GM23338 (cell line): ENCODE measurements around the gene GM2A. TPM values are rescaled to one million over a fixed set of nuclear protein-coding genes. Genes with fewer than 3 reads are reported as not detected.
A peak's percentile ranks its signal among the peaks of the same experiment; 100 is the strongest.

ENCODE experiments used
- ATAC-seq: fragments of 200-7000 bp; cut with Tn5 transposase; 3 replicates; pipeline ENCODE4 v1.9.1; 2020
- DNase-seq: peaks from one replicate; pipeline ENCODE4 v3.0.0-alpha.2; 2015; ENCODE audit warnings: low spot score
- H2AFZ ChIP-seq: fragments of 200-600 bp; sonication (generic); 2 replicates; pipeline ENCODE4 v1.8.0; 2016; ENCODE audit warnings: antibody characterized with exemption, mild to moderate bottlenecking, moderate library complexity
- H3F3A ChIP-seq: fragments of 200-600 bp; sonication (generic); replicated peaks from 2 replicates; pipeline ENCODE4 v1.8.0; 2017; ENCODE audit warnings: antibody characterized with exemption, mixed run types, low read depth
- H3K27ac ChIP-seq: fragments of 200-600 bp; sonication (generic); 2 replicates; pipeline ENCODE4 v1.6.1; 2016; ENCODE audit warnings: low read depth
- H3K27me3 ChIP-seq: fragments of 200-600 bp; sonication (generic); 2 replicates; pipeline ENCODE4 v1.8.0; 2016; ENCODE audit warnings: mild to moderate bottlenecking, mixed run types, moderate library complexity; ENCODE audit not compliant: insufficient read depth
- H3K36me3 ChIP-seq: fragments of 200-600 bp; sonication (generic); 2 replicates; pipeline ENCODE4 v1.8.0; 2016; ENCODE audit warnings: mild to moderate bottlenecking; ENCODE audit not compliant: insufficient read depth
- H3K4me1 ChIP-seq: fragments of 200-600 bp; sonication (generic); 2 replicates; pipeline ENCODE4 v1.8.0; 2016; ENCODE audit warnings: mild to moderate bottlenecking, moderate library complexity; ENCODE audit not compliant: insufficient read depth
- H3K4me2 ChIP-seq: fragments of 200-600 bp; sonication (generic); 2 replicates; pipeline ENCODE4 v1.7.1; 2017; ENCODE audit warnings: mixed run types
- H3K4me3 ChIP-seq: fragments of 200-600 bp; sonication (generic); 2 replicates; pipeline ENCODE4 v1.6.1; 2016; ENCODE audit warnings: mixed run types
- H3K79me2 ChIP-seq: fragments of 200-600 bp; sonication (generic); replicated peaks from 2 replicates; pipeline ENCODE4 v1.8.0; 2017; ENCODE audit warnings: mild to moderate bottlenecking; ENCODE audit not compliant: insufficient read depth
- H3K9me2 ChIP-seq: fragments of 200-600 bp; sonication (generic); 2 replicates; pipeline ENCODE4 v1.8.0; 2017; ENCODE audit not compliant: insufficient read depth
- H4K20me1 ChIP-seq: fragments of 200-600 bp; sonication (generic); replicated peaks from 2 replicates; pipeline ENCODE4 v1.8.0; 2017; ENCODE audit warnings: mild to moderate bottlenecking; ENCODE audit not compliant: insufficient read depth
- H3K27ac Mint-ChIP-seq: 2 replicates; pipeline ENCODE4 v1.8.0; 2020; ENCODE audit warnings: inconsistent platforms, mild to moderate bottlenecking, moderate library complexity, mixed read lengths
- H3K27me3 Mint-ChIP-seq: 3 replicates; pipeline ENCODE4 v1.8.0; 2022; ENCODE audit warnings: low read depth, mild to moderate bottlenecking, moderate library complexity, mixed read lengths, inconsistent platforms; ENCODE audit not compliant: insufficient read depth, poor library complexity
- H3K36me3 Mint-ChIP-seq: 3 replicates; pipeline ENCODE4 v1.8.0; 2021; ENCODE audit warnings: low read depth, mild to moderate bottlenecking, inconsistent platforms, moderate library complexity, mixed read lengths
- H3K4me1 Mint-ChIP-seq: 3 replicates; pipeline ENCODE4 v1.8.0; 2020; ENCODE audit warnings: mild to moderate bottlenecking, inconsistent platforms, mixed read lengths
- H3K4me3 Mint-ChIP-seq: 3 replicates; pipeline ENCODE4 v1.8.0; 2021; ENCODE audit warnings: moderate library complexity, mild to moderate bottlenecking, inconsistent platforms, mixed read lengths
- H3K9me3 Mint-ChIP-seq: 3 replicates; pipeline ENCODE4 v1.8.0; 2020; ENCODE audit warnings: moderate library complexity, mild to moderate bottlenecking, inconsistent platforms, mixed read lengths
- CTCF ChIP-seq, 2 experiments: fragments of 200-600 bp in 1 of 2; sonication (generic) in 1 of 2; conservative IDR thresholded peaks; 2 replicates each; pipeline versions ENCODE4 v1.5.1 to v1.6.1; 2016 to 2017; ENCODE audit warnings: antibody characterized with exemption in 2 of 2, low read depth in 2 of 2, mild to moderate bottlenecking in 2 of 2, moderate library complexity in 1 of 2
- JUNB ChIP-seq: IDR thresholded peaks from one replicate; pipeline ENCODE4 v1.6.1; 2016; ENCODE audit warnings: antibody characterized with exemption; ENCODE audit not compliant: unreplicated experiment
- STAT1 ChIP-seq: IDR thresholded peaks from one replicate; pipeline ENCODE4 v1.6.1; 2016; ENCODE audit warnings: antibody characterized with exemption; ENCODE audit not compliant: unreplicated experiment
- ZNF114 ChIP-seq: fragments of 250-450 bp; sonication (Bioruptor Pico); IDR thresholded peaks from 2 replicates; pipeline ENCODE4 v1.5.0; 2020; ENCODE audit warnings: mild to moderate bottlenecking, moderate library complexity
- polyA plus RNA-seq: library from polyadenylated mRNA; unstranded; fragments of >200 nt; fragmentation: Nextera tagmentation; extraction: Ambion mirVana; gene quantifications from 2 replicates; pipeline ENCODE4 v1.2.1, GENCODE V29; 2016
- total RNA-seq: library from RNA; depleted of rRNA; stranded (reverse); fragments of >200 nt; shearing (Covaris generic); gene quantifications from 2 replicates; pipeline ENCODE4 v1.2.3, GENCODE V29; 2014
- TF ChIP-seq, protein P1 (sequence below): IDR thresholded peaks from one replicate; pipeline ENCODE4 v1.6.1; 2018; ENCODE audit warnings: antibody characterized with exemption; ENCODE audit not compliant: unreplicated experiment
- TF ChIP-seq, protein P2 (sequence below): IDR thresholded peaks from 2 replicates; pipeline ENCODE4 v1.6.1; 2016; ENCODE audit warnings: antibody characterized with exemption

Gene GM2A
- total and polyA plus RNA-seq, 2 experiments from 2014 or later = 9.8 to 27.8 TPM

- TF ChIP-seq CTCF (conservative IDR thresholded peaks at IDR 0.05; ENCODE audit: low read depth in 2 of 2) = no peak
- TF ChIP-seq, protein P1, sequence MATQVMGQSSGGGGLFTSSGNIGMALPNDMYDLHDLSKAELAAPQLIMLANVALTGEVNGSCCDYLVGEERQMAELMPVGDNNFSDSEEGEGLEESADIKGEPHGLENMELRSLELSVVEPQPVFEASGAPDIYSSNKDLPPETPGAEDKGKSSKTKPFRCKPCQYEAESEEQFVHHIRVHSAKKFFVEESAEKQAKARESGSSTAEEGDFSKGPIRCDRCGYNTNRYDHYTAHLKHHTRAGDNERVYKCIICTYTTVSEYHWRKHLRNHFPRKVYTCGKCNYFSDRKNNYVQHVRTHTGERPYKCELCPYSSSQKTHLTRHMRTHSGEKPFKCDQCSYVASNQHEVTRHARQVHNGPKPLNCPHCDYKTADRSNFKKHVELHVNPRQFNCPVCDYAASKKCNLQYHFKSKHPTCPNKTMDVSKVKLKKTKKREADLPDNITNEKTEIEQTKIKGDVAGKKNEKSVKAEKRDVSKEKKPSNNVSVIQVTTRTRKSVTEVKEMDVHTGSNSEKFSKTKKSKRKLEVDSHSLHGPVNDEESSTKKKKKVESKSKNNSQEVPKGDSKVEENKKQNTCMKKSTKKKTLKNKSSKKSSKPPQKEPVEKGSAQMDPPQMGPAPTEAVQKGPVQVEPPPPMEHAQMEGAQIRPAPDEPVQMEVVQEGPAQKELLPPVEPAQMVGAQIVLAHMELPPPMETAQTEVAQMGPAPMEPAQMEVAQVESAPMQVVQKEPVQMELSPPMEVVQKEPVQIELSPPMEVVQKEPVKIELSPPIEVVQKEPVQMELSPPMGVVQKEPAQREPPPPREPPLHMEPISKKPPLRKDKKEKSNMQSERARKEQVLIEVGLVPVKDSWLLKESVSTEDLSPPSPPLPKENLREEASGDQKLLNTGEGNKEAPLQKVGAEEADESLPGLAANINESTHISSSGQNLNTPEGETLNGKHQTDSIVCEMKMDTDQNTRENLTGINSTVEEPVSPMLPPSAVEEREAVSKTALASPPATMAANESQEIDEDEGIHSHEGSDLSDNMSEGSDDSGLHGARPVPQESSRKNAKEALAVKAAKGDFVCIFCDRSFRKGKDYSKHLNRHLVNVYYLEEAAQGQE = no peak
- no peak for TF ChIP-seq STAT1
- no peak for TF ChIP-seq ZNF114 (CRISPR knock-in tag)
- TF ChIP-seq, protein P2, sequence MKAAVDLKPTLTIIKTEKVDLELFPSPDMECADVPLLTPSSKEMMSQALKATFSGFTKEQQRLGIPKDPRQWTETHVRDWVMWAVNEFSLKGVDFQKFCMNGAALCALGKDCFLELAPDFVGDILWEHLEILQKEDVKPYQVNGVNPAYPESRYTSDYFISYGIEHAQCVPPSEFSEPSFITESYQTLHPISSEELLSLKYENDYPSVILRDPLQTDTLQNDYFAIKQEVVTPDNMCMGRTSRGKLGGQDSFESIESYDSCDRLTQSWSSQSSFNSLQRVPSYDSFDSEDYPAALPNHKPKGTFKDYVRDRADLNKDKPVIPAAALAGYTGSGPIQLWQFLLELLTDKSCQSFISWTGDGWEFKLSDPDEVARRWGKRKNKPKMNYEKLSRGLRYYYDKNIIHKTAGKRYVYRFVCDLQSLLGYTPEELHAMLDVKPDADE = no peak
Measured at GRCh38 chr5:151249281-151249680, 3.7 kb upstream of the GM2A start (continued).

DNA sequence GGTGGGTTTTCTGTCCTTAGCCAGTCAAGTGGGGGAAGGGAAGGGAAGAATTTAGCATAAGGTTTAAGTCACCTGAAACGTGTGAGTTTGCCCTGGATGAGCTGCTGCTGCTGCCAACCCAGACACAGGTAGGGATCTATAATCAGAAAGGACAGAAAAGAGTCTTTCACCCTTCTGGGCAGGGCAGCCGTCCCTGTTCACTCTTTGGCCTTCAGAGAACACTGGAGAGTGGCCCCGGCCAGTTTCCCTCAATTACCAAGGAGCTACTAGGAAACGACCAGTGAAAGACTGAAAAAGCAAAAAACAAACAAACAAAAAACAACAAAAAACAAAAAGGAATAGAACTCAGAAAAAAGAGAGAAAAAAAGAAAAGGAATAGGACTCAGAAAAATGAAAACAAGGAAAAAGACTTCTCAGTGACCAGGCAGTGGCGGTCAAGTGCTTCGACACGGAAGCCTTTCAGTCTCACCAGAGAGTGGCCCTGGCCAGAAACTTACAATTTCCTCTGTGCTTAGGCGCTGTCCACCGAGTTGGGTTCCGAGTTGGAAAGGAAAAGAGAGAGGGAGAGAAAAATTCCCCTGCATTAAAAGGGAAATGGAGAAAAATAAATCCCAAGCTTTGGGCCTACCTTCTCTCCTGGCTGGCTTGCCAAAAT, 2.5 kb upstream of the GM2A start:
- Mint-ChIP-seq H3K9me3 (no peaks in the 10 kb centered on the region), H3K27me3 (peaks cover 10% of the 10 kb centered on the region), H3K27ac (no peak overlapping the region), H3K4me1 (peaks cover 25% of the 10 kb centered on the region), H3K4me3 (peak overlapping the region; percentile 11; the same call in 2 of the 3 replicates), H3K36me3 (no peaks in the 10 kb centered on the region)
- H2AFZ ChIP-seq = peak overlapping the region; percentile 70
- H3K27ac ChIP-seq = no peak overlapping the region; the same call in 1 of the 2 replicates
- peaks cover 15% of the 10 kb centered on the region for H3K79me2 ChIP-seq
- peak overlapping the region; percentile 13; the same call in 1 of the 2 replicates for H3K4me2 ChIP-seq
- no peaks in the 10 kb centered on the region for H4K20me1 ChIP-seq
- H3K9me2 ChIP-seq = no peaks in the 10 kb centered on the region
- peaks cover 28% of the 10 kb centered on the region for H3K4me1 ChIP-seq
- ATAC-seq = no peak
- DNase-seq = no peak
- no peaks in the 10 kb centered on the region for H3F3A ChIP-seq
- H3K36me3 ChIP-seq = no peaks in the 10 kb centered on the region
- H3K4me3 ChIP-seq = no peak overlapping the region
- H3K27me3 ChIP-seq = no peaks in the 10 kb centered on the region
- TF ChIP-seq ZNF114 (CRISPR knock-in tag) = no peak
- TF ChIP-seq JUNB = no peak
- TF ChIP-seq CTCF (conservative IDR thresholded peaks at IDR 0.05; ENCODE audit: low read depth in 2 of 2) = peak in 1 of 2 experiments; percentile 42; a peak in 2 of 4 replicates
